CD4-positive, alpha-beta T cell treated with Interleukin-17A for 1 hour (primary cell): ENCODE measurements around the gene MED22.

ENCODE experiments used
- DNase-seq: peaks from one replicate; pipeline ENCODE4 v3.0.0-alpha.2; 2020

Gene MED22

GRCh38 chr9:133375724-133376654 is 28.1 kb upstream of the MED22 start, which contains the start of the genes STKLD1 and SURF4:
TSS of gene STKLD1 (plus strand) at chr9:133376366. CDS start at chr9:133376474, 108 bp downstream.
TSS of gene SURF4 (minus strand) at chr9:133376060. CDS start at chr9:133375969, 91 bp downstream.
- peak; percentile 95 for DNase-seq

GRCh38 chr9:133375116-133375723 is 27.3 kb upstream of the MED22 start:
- DNase-seq, result no peak

GRCh38 chr9:133374612-133375115 is 26.7 kb upstream of the MED22 start:
- DNase-seq, result peak; percentile 62

GRCh38 chr9:133372144-133372543 is 24.2 kb upstream of the MED22 start:
- DNase-seq, result no peak

GRCh38 chr9:133371261-133371711 is 23.4 kb upstream of the MED22 start:
- peak; percentile 79 for DNase-seq

GRCh38 chr9:133370685-133371084 is 22.8 kb upstream of the MED22 start:
- peak; percentile 76 for DNase-seq

GRCh38 chr9:133369933-133370332 is 22.0 kb upstream of the MED22 start:
- DNase-seq, result no peak

- DNase-seq, result no peak
These were observed 21.5 kb upstream of the MED22 start for GRCh38 chr9:133369422-133369821.

- DNase-seq, result no peak
These were observed 20.4 kb upstream of the MED22 start for GRCh38 chr9:133368249-133368881.

- no peak for DNase-seq
These were observed 19.8 kb upstream of the MED22 start for GRCh38 chr9:133367778-133368177.

GRCh38 chr9:133367221-133367620 is 19.3 kb upstream of the MED22 start:
- no peak for DNase-seq

GRCh38 chr9:133366435-133366834 is 18.5 kb upstream of the MED22 start:
- DNase-seq, result no peak

- DNase-seq, result no peak
These were observed 14.6 kb upstream of the MED22 start for GRCh38 chr9:133362359-133363044.

GRCh38 chr9:133361507-133362092 is 13.7 kb upstream of the MED22 start:
- DNase-seq, result no peak

- DNase-seq, result no peak
These were observed 12.8 kb upstream of the MED22 start for GRCh38 chr9:133360400-133361393.

GRCh38 chr9:133359399-133360175 is 11.7 kb upstream of the MED22 start:
- DNase-seq, result no peak

- no peak for DNase-seq
These were observed 9.7 kb upstream of the MED22 start for GRCh38 chr9:133357656-133358055.

- peak; percentile 89 for DNase-seq
These were observed 8.6 kb upstream of the MED22 start, which contains the start of the genes SURF1 and SURF2 for GRCh38 chr9:133356391-133357091. TSS of gene SURF1 (minus strand) at chr9:133356487. CDS start at chr9:133356453, 34 bp downstream. TSS of gene SURF2 (plus strand) at chr9:133356550. CDS start at chr9:133356593, 43 bp downstream.

- DNase-seq, result no peak
These were observed 8.0 kb upstream of the MED22 start for GRCh38 chr9:133355881-133356357.
